Measurements from ENCODE around the gene INSR. TPM values are rescaled to one million over a fixed set of nuclear protein-coding genes. Genes with fewer than 3 reads are reported as not detected.

Gene INSR
- polyA plus RNA-seq, 2 of the 4 experiments (the other 2 are of a cell fraction), result 1.8 to 3.3 TPM

- Histone ChIP-seq H3K4me1 (no peaks in the 10 kb centered on the region), H3K4me3 (no peak overlapping the region), H3K9me3 (no peaks in the 10 kb centered on the region), H3K4me2 (no peak overlapping the region), H3K27ac (no peak overlapping the region)
- ChIA-PET POLR2A (no interaction called here), CTCF (no interaction called here)
- no peak for FAIRE-seq
- ATAC-seq, result no peak
- TF ChIP-seq FOSB (CRISPR knock-in tag; IDR thresholded peaks at IDR 0.05), result no peak
- peak; percentile 36 for TF ChIP-seq MAFK (IDR thresholded peaks at IDR 0.05; ENCODE audit: partially characterized antibody)
- 64% methylated on average over 10 of the region's 10 CpGs for WGBS (ENCODE audit: missing lambda C conversion rate)
- DNase-seq (ENCODE audit: low read depth in 1 of 2, low spot score in 1 of 2), result peak in 1 of 2 experiments; percentile 17
These were observed 6.5 kb downstream of the INSR start for GRCh38 chr19:7287722-7288121.

- Histone ChIP-seq H3K4me3 (no peak overlapping the region), H3K9me3 (no peaks in the 10 kb centered on the region), H3K4me2 (no peak overlapping the region), H3K4me1 (no peaks in the 10 kb centered on the region), H3K27ac (no peak overlapping the region)
- 83% methylated on average over 9 of the region's 10 CpGs for WGBS (ENCODE audit: missing lambda C conversion rate)
- TF ChIP-seq HOXB5 (CRISPR knock-in tag; IDR thresholded peaks at IDR 0.05) (no peak), PBX3 (IDR thresholded peaks at IDR 0.05) (no peak), ZSCAN20 (CRISPR knock-in tag; IDR thresholded peaks at IDR 0.05) (no peak), NFE2L2 (conservative IDR thresholded peaks at IDR 0.05; ENCODE audit: low read length) (no peak), JUN (IDR thresholded peaks at IDR 0.05) (no peak), ZFP36 (IDR thresholded peaks at IDR 0.05; ENCODE audit: borderline replicate concordance, partially characterized antibody) (no peak), KDM1A (IDR thresholded peaks at IDR 0.05; ENCODE audit: low read depth) (no peak), POLR2A (IDR thresholded peaks at IDR 0.05; ENCODE audit: low read length) (no peak), HMGXB4 (CRISPR knock-in tag; IDR thresholded peaks at IDR 0.05; ENCODE audit: borderline replicate concordance) (no peak), RFX5 (IDR thresholded peaks at IDR 0.05) (no peak), RCOR1 (IDR thresholded peaks at IDR 0.05; ENCODE audit: low read depth, low read length) (no peak), TFCP2L1 (CRISPR knock-in tag; IDR thresholded peaks at IDR 0.05) (no peak), MAX (IDR thresholded peaks at IDR 0.05) (no peak), TP53 (CRISPR knock-in tag; IDR thresholded peaks at IDR 0.05) (no peak), HEYL (CRISPR knock-in tag; IDR thresholded peaks at IDR 0.05) (no peak), E2F6 (IDR thresholded peaks at IDR 0.05; ENCODE audit: borderline replicate concordance, low read depth) (no peak), POLR2AphosphoS2 (conservative IDR thresholded peaks at IDR 0.05; ENCODE audit: low read length) (no peak), MAZ (IDR thresholded peaks at IDR 0.05; ENCODE audit: borderline replicate concordance, low read depth, low read length) (no peak), MAFK (IDR thresholded peaks at IDR 0.05; ENCODE audit: partially characterized antibody) (no peak), EHF (CRISPR knock-in tag; IDR thresholded peaks at IDR 0.05) (no peak)
- ChIA-PET POLR2A (no interaction called here), CTCF (interaction anchor here (0.6 kb wide), 1 partner anchor 417 kb away, joined by 3 read pairs; no protein-coding TSS in a partner anchor)
- DNase-seq (ENCODE audit: low read depth in 1 of 2, low spot score in 1 of 2) (no peak), FAIRE-seq (no peak), ATAC-seq (no peak)
These were observed 13.1 kb downstream of the INSR start for GRCh38 chr19:7280940-7281666.

Data from A549 (cell line).